PC-3 (cell line): ENCODE results near the gene CHIA.

Source experiments
- EZH2 ChIP-seq: fragments of 300-600 bp; sonication (generic); IDR thresholded peaks from one replicate; pipeline ENCODE4 v1.6.1; 2017; ENCODE audit warnings: antibody characterized with exemption, mild to moderate bottlenecking, low read length; ENCODE audit not compliant: unreplicated experiment
- TF ChIP-seq, protein P1 (sequence below): fragments of 300-600 bp; sonication (generic); conservative IDR thresholded peaks from 2 replicates; pipeline ENCODE4 v1.5.1; 2017; ENCODE audit warnings: antibody characterized with exemption, low read depth, mild to moderate bottlenecking, low read length

DNA sequence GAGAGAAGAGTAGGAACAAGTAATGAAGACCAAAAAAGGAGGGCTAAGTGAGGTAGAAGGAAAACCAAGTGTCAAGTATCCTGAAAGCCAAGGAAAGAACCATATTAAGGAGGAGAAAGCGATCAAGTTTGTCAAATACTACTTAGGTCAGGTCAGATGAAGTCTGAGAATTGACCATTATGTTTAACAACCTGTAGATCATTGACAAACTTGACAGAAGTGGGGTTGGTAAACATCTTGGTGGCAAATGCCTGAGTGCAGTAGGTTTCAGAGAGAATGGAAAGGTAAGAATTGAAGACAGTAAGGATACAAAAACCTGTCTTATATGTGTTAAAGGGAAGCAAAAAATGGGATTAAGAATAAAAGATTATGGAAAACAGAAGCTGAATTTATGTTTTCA is 3.7 kb upstream of the CHIA start:
- TF ChIP-seq, protein P1, sequence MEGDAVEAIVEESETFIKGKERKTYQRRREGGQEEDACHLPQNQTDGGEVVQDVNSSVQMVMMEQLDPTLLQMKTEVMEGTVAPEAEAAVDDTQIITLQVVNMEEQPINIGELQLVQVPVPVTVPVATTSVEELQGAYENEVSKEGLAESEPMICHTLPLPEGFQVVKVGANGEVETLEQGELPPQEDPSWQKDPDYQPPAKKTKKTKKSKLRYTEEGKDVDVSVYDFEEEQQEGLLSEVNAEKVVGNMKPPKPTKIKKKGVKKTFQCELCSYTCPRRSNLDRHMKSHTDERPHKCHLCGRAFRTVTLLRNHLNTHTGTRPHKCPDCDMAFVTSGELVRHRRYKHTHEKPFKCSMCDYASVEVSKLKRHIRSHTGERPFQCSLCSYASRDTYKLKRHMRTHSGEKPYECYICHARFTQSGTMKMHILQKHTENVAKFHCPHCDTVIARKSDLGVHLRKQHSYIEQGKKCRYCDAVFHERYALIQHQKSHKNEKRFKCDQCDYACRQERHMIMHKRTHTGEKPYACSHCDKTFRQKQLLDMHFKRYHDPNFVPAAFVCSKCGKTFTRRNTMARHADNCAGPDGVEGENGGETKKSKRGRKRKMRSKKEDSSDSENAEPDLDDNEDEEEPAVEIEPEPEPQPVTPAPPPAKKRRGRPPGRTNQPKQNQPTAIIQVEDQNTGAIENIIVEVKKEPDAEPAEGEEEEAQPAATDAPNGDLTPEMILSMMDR = no peak
- no peak for TF ChIP-seq EZH2
